SU-DHL-6 (cell line): ENCODE results near the gene HIVEP2.

ENCODE experiments used
- H2AFZ ChIP-seq: fragments of 200-600 bp; sonication (generic); 2 replicates; pipeline ENCODE4 v1.6.1; 2014; ENCODE audit warnings: low read depth, mild to moderate bottlenecking, moderate library complexity, mixed read lengths, antibody characterized with exemption, low read length; ENCODE audit not compliant: severe bottlenecking
- H3F3A ChIP-seq: fragments of 200-600 bp; shearing (Covaris generic); 2 replicates; pipeline ENCODE4 v1.6.0; 2016; ENCODE audit warnings: antibody characterized with exemption, mild to moderate bottlenecking; ENCODE audit not compliant: insufficient read depth
- H3K27ac ChIP-seq: fragments of 200-600 bp; sonication (generic); 2 replicates; pipeline ENCODE4 v1.5.1; 2016; ENCODE audit warnings: low read depth, mild to moderate bottlenecking, low read length, moderate library complexity, mixed read lengths
- H3K27me3 ChIP-seq: fragments of 200-600 bp; sonication (generic), shearing (Covaris generic); 2 replicates; pipeline ENCODE4 v1.6.0; 2014; ENCODE audit warnings: mild to moderate bottlenecking, low read length
- H3K36me3 ChIP-seq: fragments of 200-600 bp; sonication (generic); 2 replicates; pipeline ENCODE4 v1.6.1; 2014; ENCODE audit warnings: mild to moderate bottlenecking, low read length, mixed read lengths
- H3K4me2 ChIP-seq: fragments of 300-600, 200-600 bp; shearing (Covaris generic), sonication (generic); 2 replicates; pipeline ENCODE4 v1.6.0; 2014; ENCODE audit warnings: low read length, low read depth, mild to moderate bottlenecking; ENCODE audit not compliant: poor library complexity, severe bottlenecking
- H3K4me3 ChIP-seq: fragments of 200-600 bp; sonication (generic); 2 replicates; pipeline ENCODE4 v1.5.1; 2014; ENCODE audit warnings: antibody characterized with exemption, low read length, mild to moderate bottlenecking, mixed read lengths; ENCODE audit not compliant: insufficient read depth, poor library complexity, severe bottlenecking
- H3K79me2 ChIP-seq: fragments of 200-600 bp; sonication (generic); 2 replicates; pipeline ENCODE4 v1.6.1; 2014; ENCODE audit warnings: mild to moderate bottlenecking, low read length, moderate library complexity; ENCODE audit not compliant: insufficient read depth
- H3K9ac ChIP-seq: fragments of 200-600 bp; sonication (generic); 2 replicates; pipeline ENCODE4 v1.7.0; 2014; ENCODE audit warnings: mild to moderate bottlenecking, low read length
- H3K9me2 ChIP-seq: fragments of 200-600 bp; sonication (generic); replicated peaks from 2 replicates; pipeline ENCODE4 v1.6.1; 2014; ENCODE audit warnings: low read length; ENCODE audit not compliant: insufficient read depth
- H3K9me3 ChIP-seq: fragments of 200-600 bp; sonication (generic); 2 replicates; pipeline ENCODE4 v1.6.1; 2014; ENCODE audit warnings: low read length, mixed read lengths; ENCODE audit not compliant: insufficient read depth
- H4K20me1 ChIP-seq: fragments of 200-600 bp; sonication (generic); 2 replicates; pipeline ENCODE4 v1.6.1; 2014; ENCODE audit warnings: low read depth, mild to moderate bottlenecking, antibody characterized with exemption, low read length, moderate library complexity, mixed read lengths
- CTCF ChIP-seq: fragments of 200-600 bp; sonication (generic); IDR thresholded peaks from one replicate; pipeline ENCODE4 v1.5.1; 2017; ENCODE audit warnings: antibody characterized with exemption, mild to moderate bottlenecking, low read length, moderate library complexity; ENCODE audit not compliant: insufficient read depth, poor library complexity, severe bottlenecking
- EZH2phosphoT487 ChIP-seq: fragments of 200-600 bp; sonication (generic), shearing (Covaris generic); conservative IDR thresholded peaks from 2 replicates; pipeline ENCODE4 v1.6.1; 2018; ENCODE audit warnings: mild to moderate bottlenecking, antibody characterized with exemption, low read length, moderate library complexity, mixed read lengths

HIVEP2 gene

GRCh38 chr6:142827991-142828390 lies 117.0 kb downstream of the HIVEP2 start:
- Histone ChIP-seq H3K4me3 (no peak overlapping the region), H4K20me1 (no peaks in the 10 kb centered on the region), H2AFZ (no peak overlapping the region), H3F3A (no peaks in the 10 kb centered on the region), H3K9me2 (no peaks in the 10 kb centered on the region), H3K9ac (no peak overlapping the region), H3K79me2 (no peaks in the 10 kb centered on the region), H3K9me3 (no peaks in the 10 kb centered on the region), H3K4me2 (no peak overlapping the region), H3K36me3 (no peaks in the 10 kb centered on the region), H3K27ac (no peak overlapping the region), H3K27me3 (no peaks in the 10 kb centered on the region)
- TF ChIP-seq CTCF (no peak), EZH2phosphoT487 (no peak)

- H3F3A ChIP-seq = no peaks in the 10 kb centered on the region
- no peaks in the 10 kb centered on the region for H3K27me3 ChIP-seq
- H3K9ac ChIP-seq = no peak overlapping the region
- H4K20me1 ChIP-seq = no peaks in the 10 kb centered on the region
- no peak overlapping the region for H2AFZ ChIP-seq
- no peaks in the 10 kb centered on the region for H3K9me2 ChIP-seq
- H3K79me2 ChIP-seq = no peaks in the 10 kb centered on the region
- H3K4me2 ChIP-seq = no peak overlapping the region
- H3K4me3 ChIP-seq = no peak overlapping the region
- no peaks in the 10 kb centered on the region for H3K9me3 ChIP-seq
- TF ChIP-seq EZH2phosphoT487 = no peak
- H3K27ac ChIP-seq = no peak overlapping the region
- no peaks in the 10 kb centered on the region for H3K36me3 ChIP-seq
Observed at GRCh38 chr6:142827369-142827768, 117.6 kb downstream of the HIVEP2 start.

- Histone ChIP-seq H4K20me1 (no peaks in the 10 kb centered on the region), H3K79me2 (no peaks in the 10 kb centered on the region), H2AFZ (no peak overlapping the region), H3K27me3 (no peaks in the 10 kb centered on the region), H3K9me3 (no peaks in the 10 kb centered on the region), H3K9ac (no peak overlapping the region), H3K4me3 (no peak overlapping the region), H3K36me3 (no peaks in the 10 kb centered on the region), H3K9me2 (no peaks in the 10 kb centered on the region), H3K27ac (no peak overlapping the region), H3F3A (no peaks in the 10 kb centered on the region), H3K4me2 (no peak overlapping the region)
- TF ChIP-seq CTCF (no peak), EZH2phosphoT487 (no peak)
Observed at GRCh38 chr6:142825760-142826159, 119.2 kb downstream of the HIVEP2 start.

GRCh38 chr6:142824426-142824825 lies 120.5 kb downstream of the HIVEP2 start:
- no peaks in the 10 kb centered on the region for H3K27me3 ChIP-seq
- H2AFZ ChIP-seq = no peak overlapping the region
- H3K36me3 ChIP-seq = no peaks in the 10 kb centered on the region
- no peak overlapping the region for H3K4me3 ChIP-seq
- H3F3A ChIP-seq = no peaks in the 10 kb centered on the region
- TF ChIP-seq CTCF (no peak), EZH2phosphoT487 (no peak)
- no peaks in the 10 kb centered on the region for H3K9me3 ChIP-seq
- H4K20me1 ChIP-seq = no peaks in the 10 kb centered on the region
- H3K27ac ChIP-seq = no peak overlapping the region
- H3K4me2 ChIP-seq = no peak overlapping the region
- H3K79me2 ChIP-seq = no peaks in the 10 kb centered on the region
- H3K9me2 ChIP-seq = no peaks in the 10 kb centered on the region
- H3K9ac ChIP-seq = no peak overlapping the region
